Trophoblast cell (in vitro differentiated cells and primary cell): ENCODE measurements around the gene NACC1.
"Not testable (repeated sequence)": the region's sequence is repeated elsewhere in the genome, so short reads cannot be mapped to it uniquely, and the experiment has no call there.

ENCODE experiments used
- DNase-seq, 2 donors: peaks; one replicate each; pipeline ENCODE4 v3.0.0-alpha.2; 2016
- H2AFZ ChIP-seq: 2 replicates; pipeline ENCODE4 v1.6.1; 2013; ENCODE audit warnings: low read length, moderate library complexity, mild to moderate bottlenecking; ENCODE audit not compliant: insufficient read depth, poor library complexity
- H2AK5ac ChIP-seq: 2 replicates; pipeline ENCODE4 v1.6.1; 2013; ENCODE audit warnings: mild to moderate bottlenecking, low read length
- H2BK120ac ChIP-seq: 2 replicates; pipeline ENCODE4 v1.6.1; 2013; ENCODE audit warnings: low read length, mild to moderate bottlenecking, moderate library complexity; ENCODE audit not compliant: insufficient read depth, poor library complexity
- H2BK12ac ChIP-seq: 2 replicates; pipeline ENCODE4 v1.6.1; 2013; ENCODE audit warnings: mild to moderate bottlenecking, low read length, moderate library complexity
- H2BK5ac ChIP-seq: 2 replicates; pipeline ENCODE4 v1.6.1; 2013; ENCODE audit warnings: low read length, low read depth, moderate library complexity, mild to moderate bottlenecking; ENCODE audit not compliant: poor library complexity
- H3K14ac ChIP-seq: 2 replicates; pipeline ENCODE4 v1.6.1; 2013; ENCODE audit warnings: mild to moderate bottlenecking, low read length
- H3K18ac ChIP-seq: 2 replicates; pipeline ENCODE4 v1.6.1; 2013; ENCODE audit warnings: mild to moderate bottlenecking, low read length
- H3K23ac ChIP-seq: 2 replicates; pipeline ENCODE4 v1.6.1; 2013; ENCODE audit warnings: low read length
- H3K27ac ChIP-seq: 2 replicates; pipeline ENCODE4 v1.5.1; 2013; ENCODE audit warnings: low read depth, mild to moderate bottlenecking, inconsistent platforms, low read length, moderate library complexity
- H3K27me3 ChIP-seq: 2 replicates; pipeline ENCODE4 v1.6.1; 2013; ENCODE audit warnings: inconsistent platforms, mild to moderate bottlenecking, low read length, moderate library complexity; ENCODE audit not compliant: insufficient read depth
- H3K36me3 ChIP-seq, 2 experiments: 1 replicate in 1 of 2; 2 replicates in 1 of 2; pipeline ENCODE4 v1.6.1; 2013; ENCODE audit warnings: low read length in 2 of 2, mild to moderate bottlenecking in 2 of 2, moderate library complexity in 1 of 2; ENCODE audit not compliant: insufficient read depth in 2 of 2, control insufficient read depth in 1 of 2
- H3K4ac ChIP-seq: 2 replicates; pipeline ENCODE4 v1.6.1; 2013; ENCODE audit warnings: low read depth, mild to moderate bottlenecking, low read length, moderate library complexity
- H3K4me1 ChIP-seq, 2 experiments: 1 replicate in 1 of 2; 2 replicates in 1 of 2; pipeline ENCODE4 v1.6.1; 2013; ENCODE audit warnings: low read length in 2 of 2, mild to moderate bottlenecking in 2 of 2, moderate library complexity in 1 of 2; ENCODE audit not compliant: insufficient read depth in 2 of 2, control insufficient read depth in 1 of 2
- H3K4me2 ChIP-seq: 2 replicates; pipeline ENCODE4 v1.6.1; 2013; ENCODE audit warnings: inconsistent platforms, mild to moderate bottlenecking, low read length, moderate library complexity
- H3K4me3 ChIP-seq: 2 replicates; pipeline ENCODE4 v1.5.1; 2013; ENCODE audit warnings: mild to moderate bottlenecking, low read depth, low read length, inconsistent platforms
- H3K79me1 ChIP-seq: one replicate; pipeline ENCODE4 v1.6.1; 2013; ENCODE audit warnings: low read length
- H3K79me2 ChIP-seq: 2 replicates; pipeline ENCODE4 v1.6.1; 2013; ENCODE audit warnings: low read length, mild to moderate bottlenecking; ENCODE audit not compliant: control insufficient read depth, insufficient read depth, poor library complexity
- H3K9ac ChIP-seq: 2 replicates; pipeline ENCODE4 v1.6.1; 2013; ENCODE audit warnings: mild to moderate bottlenecking, low read length
- H3K9me3 ChIP-seq: 2 replicates; pipeline ENCODE4 v1.6.1; 2013; ENCODE audit warnings: low read depth, mild to moderate bottlenecking, control low read depth, inconsistent platforms, low read length; ENCODE audit not compliant: insufficient read depth
- H4K12ac ChIP-seq: 2 replicates; pipeline ENCODE4 v1.6.1; 2013; ENCODE audit warnings: low read depth, mild to moderate bottlenecking, low read length, moderate library complexity
- H4K8ac ChIP-seq: 2 replicates; pipeline ENCODE4 v1.6.1; 2013; ENCODE audit warnings: low read depth, mild to moderate bottlenecking, low read length, moderate library complexity
- H4K91ac ChIP-seq: one replicate; pipeline ENCODE4 v1.6.1; 2013; ENCODE audit warnings: low read depth, mild to moderate bottlenecking, low read length, moderate library complexity
- WGBS: extraction: QIAGEN DNeasy Blood & Tissue Kit; methylation state at CpG from one replicate; pipeline ENCODE4 v1.1.7; 2013; ENCODE audit warnings: missing lambda C conversion rate; ENCODE audit not compliant: insufficient read length, insufficient coverage; ENCODE audit errors: extremely low coverage; 5-methylcytosine and 5-hydroxymethylcytosine counted together

Gene NACC1

DNA sequence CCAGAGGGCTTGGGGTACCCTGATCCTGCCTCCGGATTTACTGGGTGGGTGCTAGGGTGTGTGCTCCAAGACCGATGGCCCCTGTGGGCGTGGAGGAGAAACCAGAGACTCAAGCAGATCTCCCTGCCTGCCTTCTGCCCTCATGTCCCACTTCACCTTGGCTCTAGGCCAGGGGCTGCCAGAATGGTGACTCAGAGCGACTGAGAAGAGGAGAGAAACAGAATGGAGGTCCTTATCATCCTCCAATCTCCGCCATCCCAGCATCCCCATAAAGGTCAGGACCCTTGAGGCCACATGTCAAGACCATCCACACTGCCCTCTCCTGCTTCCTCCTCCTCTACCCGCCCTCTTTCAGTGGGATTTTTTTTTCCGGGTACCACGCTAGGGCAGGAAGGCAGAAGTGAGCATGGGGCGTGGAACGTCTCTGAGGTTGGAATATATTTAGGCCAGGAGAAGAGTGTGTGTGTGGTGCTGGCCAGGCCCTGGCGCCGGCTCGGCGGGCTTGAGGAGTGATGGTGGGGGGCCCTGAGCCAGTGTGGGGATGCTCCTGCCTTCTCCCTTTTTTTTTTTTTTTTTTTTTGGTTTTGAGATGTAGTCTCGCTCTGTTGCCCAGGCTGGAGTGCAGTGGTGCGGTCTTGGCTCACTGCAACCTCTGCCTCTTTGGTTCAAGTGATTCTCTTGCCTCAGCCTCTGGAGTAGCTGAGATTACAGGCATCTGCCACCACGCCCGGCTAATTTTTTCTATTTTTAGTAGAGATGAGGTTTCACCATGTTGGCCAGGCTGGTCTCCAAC lies 54.5 kb downstream of the NACC1 start:
- Histone ChIP-seq H2AK5ac (no peak overlapping the region), H2AFZ (peak overlapping the region; percentile 53), H4K12ac (no peak overlapping the region), H3K27ac (peak overlapping the region; percentile 10), H2BK12ac (peak overlapping the region; percentile 70), H4K8ac (no peak overlapping the region), H3K4me3 (no peak overlapping the region), H3K14ac (peak overlapping the region; percentile 58), H2BK120ac (peak overlapping the region; percentile 59), H4K91ac (peak overlapping the region; percentile 68), H3K27me3 (no peaks in the 10 kb centered on the region), H3K4me1 (peaks cover 28 to 32% of the 10 kb centered on the region in 2 experiments), H3K9ac (no peak overlapping the region), H2BK5ac (peak overlapping the region; percentile 10), H3K36me3 (no peaks in the 10 kb centered on the region), H3K4me2 (no peak overlapping the region), H3K23ac (no peak overlapping the region), H3K4ac (no peak overlapping the region), H3K79me2 (no peaks in the 10 kb centered on the region), H3K18ac (no peak overlapping the region), H3K79me1 (peaks cover 31% of the 10 kb centered on the region), H3K9me3 (no peaks in the 10 kb centered on the region)
- DNase-seq, result peak; percentile 87 to 95
- no CpG with 5 or more reads among the region's 18 CpGs for WGBS

DNA sequence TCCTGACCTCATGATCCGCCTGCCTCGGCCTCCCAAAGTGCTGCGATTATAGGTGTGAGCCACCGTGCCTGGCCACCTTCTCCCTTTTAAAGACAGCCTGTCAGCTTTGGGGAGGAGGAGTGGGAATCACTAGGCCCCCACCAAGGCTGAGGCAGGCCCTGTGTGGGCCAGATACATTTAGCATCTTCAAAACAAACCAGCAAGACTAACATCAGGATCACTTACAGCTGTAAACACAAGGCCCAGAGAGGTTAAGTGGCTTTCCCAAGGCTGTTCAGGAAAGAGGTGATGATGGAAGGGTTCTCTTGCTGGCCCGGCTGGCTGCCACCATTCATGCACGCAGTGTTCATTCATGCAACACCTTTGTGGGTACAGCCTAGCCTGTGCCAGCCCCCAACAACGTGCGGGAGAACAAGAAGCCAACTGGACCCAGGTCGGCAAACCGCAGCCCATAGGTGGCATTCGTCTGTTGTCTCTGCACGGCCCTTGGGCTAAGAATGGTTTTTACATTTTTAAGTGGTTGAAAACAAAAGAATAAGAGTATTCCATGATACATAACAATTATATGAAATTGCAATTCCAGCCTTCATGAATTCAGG lies 55.2 kb downstream of the NACC1 start:
- no peak overlapping the region for H3K9ac ChIP-seq
- no peak overlapping the region for H3K18ac ChIP-seq
- H4K91ac ChIP-seq, result peak overlapping the region; percentile 57
- H3K79me2 ChIP-seq, result no peaks in the 10 kb centered on the region
- DNase-seq, result no peak
- no peak overlapping the region for H3K23ac ChIP-seq
- no peaks in the 10 kb centered on the region for H3K27me3 ChIP-seq
- H4K8ac ChIP-seq, result no peak overlapping the region
- no peak overlapping the region for H3K4me2 ChIP-seq
- no peak overlapping the region for H2BK5ac ChIP-seq
- no peaks in the 10 kb centered on the region for H3K36me3 ChIP-seq
- peak overlapping the region; percentile 77 for H2BK12ac ChIP-seq
- no peaks in the 10 kb centered on the region for H3K9me3 ChIP-seq
- no peak overlapping the region for H2AFZ ChIP-seq
- H3K27ac ChIP-seq, result no peak overlapping the region
- no peak overlapping the region for H4K12ac ChIP-seq
- peaks cover 24% of the 10 kb centered on the region for H3K79me1 ChIP-seq
- peak overlapping the region; percentile 49 for H2AK5ac ChIP-seq
- H3K4me3 ChIP-seq, result no peak overlapping the region
- H3K14ac ChIP-seq, result peak overlapping the region; percentile 28
- H2BK120ac ChIP-seq, result peak overlapping the region; percentile 15
- no CpG with 5 or more reads among the region's 12 CpGs for WGBS
- peaks cover 24 to 30% of the 10 kb centered on the region in 2 experiments for H3K4me1 ChIP-seq
- no peak overlapping the region for H3K4ac ChIP-seq

- Histone ChIP-seq H3K79me2 (no peaks in the 10 kb centered on the region), H3K4me3 (no peak overlapping the region)
- WGBS, result no CpG with 5 or more reads among the region's 8 CpGs
Observed at GRCh38 chr19:13176345-13176744, 58.3 kb downstream of the NACC1 start.

DNA sequence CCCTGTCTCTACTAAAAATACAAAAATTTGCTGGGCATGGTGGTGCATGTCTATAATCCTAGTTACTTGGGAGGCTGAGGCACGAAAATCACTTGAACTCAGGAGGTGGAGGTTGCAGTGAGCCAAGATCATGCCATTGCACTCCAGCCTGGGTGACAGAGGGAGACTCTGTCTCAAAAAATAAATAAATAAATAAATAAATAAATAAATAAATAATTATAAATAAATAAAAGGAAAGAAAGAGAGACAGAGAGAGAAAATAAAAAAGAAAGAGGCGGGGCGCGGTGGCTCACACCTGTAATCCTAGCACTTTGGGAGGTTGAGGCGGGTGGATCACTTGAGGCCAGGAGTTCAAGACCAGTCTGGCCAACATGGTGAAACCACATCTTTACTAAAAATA lies 59.5 kb downstream of the NACC1 start:
- not testable (repeated sequence) for H3K4me1 ChIP-seq, H3K14ac ChIP-seq, H2BK5ac ChIP-seq, H3K27me3 ChIP-seq, H2BK12ac ChIP-seq, H3K79me1 ChIP-seq, H3K4me2 ChIP-seq, H3K23ac ChIP-seq, H4K8ac ChIP-seq, DNase-seq, H3K4me3 ChIP-seq, H4K12ac ChIP-seq, H3K9ac ChIP-seq, H3K79me2 ChIP-seq, H3K36me3 ChIP-seq, H3K4ac ChIP-seq, H2AFZ ChIP-seq, H3K9me3 ChIP-seq, H3K27ac ChIP-seq, H2AK5ac ChIP-seq, H4K91ac ChIP-seq, H2BK120ac ChIP-seq, H3K18ac ChIP-seq
- WGBS, result no CpG with 5 or more reads among the region's 5 CpGs

More at GRCh38 chr19:13176345-13176744, 58.3 kb downstream of the NACC1 start:
- no peak overlapping the region for H2AFZ ChIP-seq
- H3K27me3 ChIP-seq, result no peaks in the 10 kb centered on the region
- no peak overlapping the region for H2BK5ac ChIP-seq
- no peak overlapping the region for H3K9ac ChIP-seq
- no peaks in the 10 kb centered on the region for H3K9me3 ChIP-seq
- H3K36me3 ChIP-seq, result no peaks in the 10 kb centered on the region
- no peak overlapping the region for H2BK12ac ChIP-seq
- no peak overlapping the region for H3K23ac ChIP-seq
- H3K4ac ChIP-seq, result no peak overlapping the region
- H3K4me1 ChIP-seq, result peaks cover 8 to 10% of the 10 kb centered on the region in 2 experiments
- H2AK5ac ChIP-seq, result peak overlapping the region; percentile 87
- no peak overlapping the region for H4K8ac ChIP-seq
- peaks cover 7% of the 10 kb centered on the region for H3K79me1 ChIP-seq
- no peak overlapping the region for H2BK120ac ChIP-seq
- H3K27ac ChIP-seq, result no peak overlapping the region
- no peak overlapping the region for H3K18ac ChIP-seq
- no peak overlapping the region for H3K4me2 ChIP-seq
- no peak overlapping the region for H4K91ac ChIP-seq
- H4K12ac ChIP-seq, result no peak overlapping the region
- H3K14ac ChIP-seq, result no peak overlapping the region
- DNase-seq, result no peak
